HEK293 (cell line): ENCODE measurements around the gene ANXA2.

ENCODE experiments used
- GLI2 ChIP-seq: fragments of 450-650 bp; formaldehyde crosslinking; IDR thresholded peaks from 2 replicates; pipeline ENCODE4; 2017; ENCODE audit warnings: missing biosample characterization, missing genetic modification characterization, low read depth, borderline replicate concordance
- OVOL3 ChIP-seq: fragments of 450-650 bp; formaldehyde crosslinking; IDR thresholded peaks from 2 replicates; pipeline ENCODE4 v1.5.1; 2016; ENCODE audit warnings: missing biosample characterization, missing genetic modification characterization
- SALL2 ChIP-seq: fragments of 450-650 bp; formaldehyde crosslinking; IDR thresholded peaks from 2 replicates; pipeline ENCODE4 v1.5.0; 2017; ENCODE audit warnings: missing biosample characterization, mild to moderate bottlenecking, missing genetic modification characterization, borderline replicate concordance
- TCF7L2 ChIP-seq: IDR thresholded peaks from 2 replicates; pipeline ENCODE4 v1.6.1; 2011; ENCODE audit warnings: low read depth, mild to moderate bottlenecking, inconsistent platforms, low read length, moderate library complexity, borderline replicate concordance
- ZNF223 ChIP-seq: fragments of 450-650 bp; formaldehyde crosslinking; IDR thresholded peaks from 2 replicates; pipeline ENCODE4 v1.5.1; 2016; ENCODE audit warnings: missing biosample characterization, missing genetic modification characterization
- ZNF510 ChIP-seq: fragments of 450-650 bp; formaldehyde crosslinking; IDR thresholded peaks from 2 replicates; pipeline ENCODE4 v1.5.1; 2018; ENCODE audit warnings: mild to moderate bottlenecking, missing genetic modification characterization, missing biosample characterization; ENCODE audit not compliant: insufficient replicate concordance
- ZNF701 ChIP-seq: fragments of 450-650 bp; formaldehyde crosslinking; IDR thresholded peaks from 2 replicates; pipeline ENCODE4 v1.5.1; 2016; ENCODE audit warnings: missing biosample characterization, missing genetic modification characterization
- ZSCAN16 ChIP-seq: fragments of 450-650 bp; formaldehyde crosslinking; IDR thresholded peaks from 2 replicates; pipeline ENCODE4 v1.5.1; 2016; ENCODE audit warnings: missing biosample characterization, missing genetic modification characterization
- TF ChIP-seq, protein P1 (sequence below): fragments of 450-650 bp; formaldehyde crosslinking; IDR thresholded peaks from 2 replicates; pipeline ENCODE4 v1.5.1; 2016; ENCODE audit warnings: missing biosample characterization, missing genetic modification characterization
- TF ChIP-seq, protein P2 (sequence below): fragments of 450-650 bp; formaldehyde crosslinking; IDR thresholded peaks from 2 replicates; pipeline ENCODE4 v1.5.1; 2016; ENCODE audit warnings: missing biosample characterization, missing genetic modification characterization
- TF ChIP-seq, protein P3 (sequence below): fragments of 450-650 bp; formaldehyde crosslinking; IDR thresholded peaks from 2 replicates; pipeline ENCODE4 v1.5.1; 2016; ENCODE audit warnings: missing biosample characterization, missing genetic modification characterization
- TF ChIP-seq, protein P4 (sequence below): fragments of 450-650 bp; formaldehyde crosslinking; IDR thresholded peaks from 2 replicates; pipeline ENCODE4 v1.5.1; 2016; ENCODE audit warnings: missing biosample characterization, missing genetic modification characterization

DNA sequence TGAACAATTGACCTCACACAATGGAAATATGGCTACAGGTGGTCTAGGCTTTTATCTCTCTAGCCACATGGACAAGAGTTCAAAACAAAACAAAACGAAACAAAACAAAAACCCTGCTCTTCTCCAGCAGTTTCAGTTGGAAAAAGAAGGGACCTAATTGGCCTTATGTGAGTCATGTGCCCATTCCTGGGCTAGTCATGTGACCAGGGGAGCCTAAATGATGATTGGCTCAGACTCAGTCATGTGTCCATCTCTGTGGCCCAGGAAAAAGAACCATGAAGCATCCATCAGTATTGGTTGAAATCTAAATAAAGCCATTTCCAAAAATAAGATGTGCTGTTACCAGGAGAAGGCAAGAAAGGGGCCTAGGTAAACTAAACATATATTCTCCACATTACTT, 96.8 kb downstream of the ANXA2 start:
- TF ChIP-seq, protein P1, sequence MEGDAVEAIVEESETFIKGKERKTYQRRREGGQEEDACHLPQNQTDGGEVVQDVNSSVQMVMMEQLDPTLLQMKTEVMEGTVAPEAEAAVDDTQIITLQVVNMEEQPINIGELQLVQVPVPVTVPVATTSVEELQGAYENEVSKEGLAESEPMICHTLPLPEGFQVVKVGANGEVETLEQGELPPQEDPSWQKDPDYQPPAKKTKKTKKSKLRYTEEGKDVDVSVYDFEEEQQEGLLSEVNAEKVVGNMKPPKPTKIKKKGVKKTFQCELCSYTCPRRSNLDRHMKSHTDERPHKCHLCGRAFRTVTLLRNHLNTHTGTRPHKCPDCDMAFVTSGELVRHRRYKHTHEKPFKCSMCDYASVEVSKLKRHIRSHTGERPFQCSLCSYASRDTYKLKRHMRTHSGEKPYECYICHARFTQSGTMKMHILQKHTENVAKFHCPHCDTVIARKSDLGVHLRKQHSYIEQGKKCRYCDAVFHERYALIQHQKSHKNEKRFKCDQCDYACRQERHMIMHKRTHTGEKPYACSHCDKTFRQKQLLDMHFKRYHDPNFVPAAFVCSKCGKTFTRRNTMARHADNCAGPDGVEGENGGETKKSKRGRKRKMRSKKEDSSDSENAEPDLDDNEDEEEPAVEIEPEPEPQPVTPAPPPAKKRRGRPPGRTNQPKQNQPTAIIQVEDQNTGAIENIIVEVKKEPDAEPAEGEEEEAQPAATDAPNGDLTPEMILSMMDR: no peak
- TF ChIP-seq OVOL3 (tag by site-specific recombination) (no peak), GLI2 (tag by site-specific recombination) (no peak), ZSCAN16 (tag by site-specific recombination) (no peak), ZNF223 (tag by site-specific recombination) (no peak), TCF7L2 (no peak), ZNF701 (tag by site-specific recombination) (no peak), SALL2 (tag by site-specific recombination) (no peak), ZNF510 (tag by site-specific recombination) (no peak)
- TF ChIP-seq, protein P2, sequence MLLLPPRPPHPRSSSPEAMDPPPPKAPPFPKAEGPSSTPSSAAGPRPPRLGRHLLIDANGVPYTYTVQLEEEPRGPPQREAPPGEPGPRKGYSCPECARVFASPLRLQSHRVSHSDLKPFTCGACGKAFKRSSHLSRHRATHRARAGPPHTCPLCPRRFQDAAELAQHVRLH: no peak
- TF ChIP-seq, protein P3, sequence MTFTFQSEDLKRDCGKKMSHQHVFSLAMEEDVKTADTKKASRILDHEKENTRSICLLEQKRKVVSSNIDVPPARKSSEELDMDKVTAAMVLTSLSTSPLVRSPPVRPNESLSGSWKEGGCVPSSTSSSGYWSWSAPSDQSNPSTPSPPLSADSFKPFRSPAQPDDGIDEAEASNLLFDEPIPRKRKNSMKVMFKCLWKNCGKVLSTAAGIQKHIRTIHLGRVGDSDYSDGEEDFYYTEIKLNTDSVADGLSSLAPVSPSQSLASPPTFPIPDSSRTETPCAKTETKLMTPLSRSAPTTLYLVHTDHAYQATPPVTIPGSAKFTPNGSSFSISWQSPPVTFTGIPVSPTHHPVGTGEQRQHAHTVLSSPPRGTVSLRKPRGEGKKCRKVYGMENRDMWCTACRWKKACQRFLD (tag by site-specific recombination): no peak
- TF ChIP-seq, protein P4, sequence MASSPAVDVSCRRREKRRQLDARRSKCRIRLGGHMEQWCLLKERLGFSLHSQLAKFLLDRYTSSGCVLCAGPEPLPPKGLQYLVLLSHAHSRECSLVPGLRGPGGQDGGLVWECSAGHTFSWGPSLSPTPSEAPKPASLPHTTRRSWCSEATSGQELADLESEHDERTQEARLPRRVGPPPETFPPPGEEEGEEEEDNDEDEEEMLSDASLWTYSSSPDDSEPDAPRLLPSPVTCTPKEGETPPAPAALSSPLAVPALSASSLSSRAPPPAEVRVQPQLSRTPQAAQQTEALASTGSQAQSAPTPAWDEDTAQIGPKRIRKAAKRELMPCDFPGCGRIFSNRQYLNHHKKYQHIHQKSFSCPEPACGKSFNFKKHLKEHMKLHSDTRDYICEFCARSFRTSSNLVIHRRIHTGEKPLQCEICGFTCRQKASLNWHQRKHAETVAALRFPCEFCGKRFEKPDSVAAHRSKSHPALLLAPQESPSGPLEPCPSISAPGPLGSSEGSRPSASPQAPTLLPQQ (tag by site-specific recombination): no peak
